HepG2 (cell line): ENCODE measurements around the gene HDAC10. TPM values are rescaled to one million over a fixed set of nuclear protein-coding genes. Genes with fewer than 3 reads are reported as not detected.

ENCODE experiments used
- ATAC-seq: fragments of 200-7000 bp; cut with Tn5 transposase; 3 replicates; pipeline ENCODE4 v1.9.1; 2020; ENCODE audit warnings: mild to moderate bottlenecking, moderate library complexity
- BruUV-seq: library from RNA; stranded (reverse); fragments of 400-500 nt; replicated peaks from 2 replicates; lab custom pipeline; 2021; lab: Mats Ljungman, UMichigan
- CTCF ChIA-PET: fragments of 300-600 bp; formaldehyde crosslinking; extraction: SDS; loops from one replicate; lab custom pipeline; 2021; ENCODE audit warnings: low total read pairs, inconsistent platforms, low intra/inter-chr PET ratio; lab: Yijun Ruan, JAX
- POLR2A ChIA-PET: fragments of 350-600 bp; sonication (Branson Sonifier 250); formaldehyde crosslinking; loops from one replicate; lab custom pipeline; 2020; ENCODE audit warnings: antibody characterized with exemption, inconsistent platforms; lab: Yijun Ruan, JAX
- DNase-seq: peaks from one replicate; pipeline ENCODE4 v3.0.0-alpha.2; 2015; ENCODE audit warnings: low spot score
- FAIRE-seq: peaks from 3 replicates; lab custom pipeline; 2011; peaks lifted over from hg19 to GRCh38; lab: Jason Lieb, UNC
- H2AFZ ChIP-seq: one replicate; pipeline ENCODE4 v1.6.1; 2011; ENCODE audit warnings: low read length, inconsistent platforms
- H3K27ac ChIP-seq: fragments of 300-600 bp; 3 replicates; pipeline ENCODE4 v1.8.0; 2011; ENCODE audit warnings: mixed run types, mild to moderate bottlenecking, mixed read lengths, low read length, inconsistent platforms; ENCODE audit not compliant: insufficient read depth; ENCODE audit errors: extremely low read length
- H3K27me3 ChIP-seq, 2 experiments: fragments of 200-600 bp in 1 of 2; 2 replicates in 1 of 2; 3 replicates in 1 of 2; pipeline versions ENCODE4 v1.6.0 to v1.8.0; 2011; ENCODE audit warnings: low read length in 2 of 2, mild to moderate bottlenecking in 2 of 2, moderate library complexity in 2 of 2, inconsistent platforms in 1 of 2; ENCODE audit not compliant: insufficient read depth in 2 of 2, control insufficient read depth in 1 of 2
- H3K36me3 ChIP-seq, 2 experiments: fragments of 200-600 bp in 1 of 2; replicated peaks in 1 of 2; 2 replicates in 1 of 2; 3 replicates in 1 of 2; pipeline versions ENCODE4 v1.5.1 to v1.8.0; 2011; ENCODE audit warnings: low read length in 2 of 2, inconsistent platforms in 1 of 2; ENCODE audit not compliant: insufficient read depth in 2 of 2, control insufficient read depth in 1 of 2
- H3K4me1 ChIP-seq: 2 replicates; pipeline ENCODE4 v1.5.1; 2012; ENCODE audit warnings: low read length, inconsistent platforms; ENCODE audit not compliant: insufficient read depth
- H3K4me2 ChIP-seq: 2 replicates; pipeline ENCODE4 v1.6.0; 2011; ENCODE audit warnings: low read depth, low read length, inconsistent platforms
- H3K4me3 ChIP-seq, 3 experiments: fragments of 200-600 bp in 1 of 3; sonication (generic), shearing (Covaris generic) in 1 of 3; replicated peaks in 1 of 3; 2 replicates each; pipeline ENCODE4 v1.5.1; 2011 to 2016; ENCODE audit warnings: low read length in 3 of 3, inconsistent platforms in 2 of 3, low read depth in 2 of 3, mild to moderate bottlenecking in 2 of 3, control low read depth in 1 of 3, mixed read lengths in 1 of 3; ENCODE audit not compliant: insufficient read depth in 1 of 3
- H3K79me2 ChIP-seq: one replicate; pipeline ENCODE4 v1.6.1; 2011; ENCODE audit warnings: low read length, inconsistent platforms; ENCODE audit not compliant: insufficient read depth
- H3K9ac ChIP-seq: 2 replicates; pipeline ENCODE4 v1.6.0; 2011; ENCODE audit warnings: mild to moderate bottlenecking, low read depth, low read length, inconsistent platforms; ENCODE audit not compliant: insufficient read depth
- H3K9me3 ChIP-seq: 2 replicates; pipeline ENCODE4 v1.5.1; 2012; ENCODE audit warnings: mild to moderate bottlenecking, low read length
- H4K20me1 ChIP-seq: 2 replicates; pipeline ENCODE4 v1.6.0; 2011; ENCODE audit warnings: inconsistent platforms, mild to moderate bottlenecking, low read length, moderate library complexity; ENCODE audit not compliant: insufficient read depth
- AGO2 ChIP-seq: fragments of 200-400 bp; formaldehyde crosslinking; optimal IDR thresholded peaks from 2 replicates; pipeline ENCODE3; 2017; ENCODE audit warnings: mild to moderate bottlenecking, low read depth, low read length, moderate library complexity
- KMT2B ChIP-seq: IDR thresholded peaks from 2 replicates; pipeline ENCODE4 v1.6.1; 2016; ENCODE audit warnings: missing genetic modification reagents, missing compliant biosample characterization
- NFIB ChIP-seq: sonication (generic); formaldehyde crosslinking; IDR thresholded peaks from 2 replicates; pipeline ENCODE4 v1.9.0; 2021; ENCODE audit warnings: missing genetic modification reagents, mild to moderate bottlenecking, borderline replicate concordance
- NRL ChIP-seq: sonication (generic); formaldehyde crosslinking; IDR thresholded peaks from 2 replicates; pipeline ENCODE4 v1.5.0; 2020; ENCODE audit warnings: missing genetic modification reagents, mild to moderate bottlenecking, moderate library complexity, borderline replicate concordance
- PCBP1 ChIP-seq: fragments of 200-400 bp; formaldehyde crosslinking; IDR thresholded peaks from 2 replicates; pipeline ENCODE4 v1.6.1; 2017; ENCODE audit warnings: mild to moderate bottlenecking, low read depth, low read length, borderline replicate concordance
- RBM22 ChIP-seq: fragments of 200-400 bp; formaldehyde crosslinking; optimal IDR thresholded peaks from 2 replicates; pipeline ENCODE3; 2017; ENCODE audit warnings: mild to moderate bottlenecking, low read length, moderate library complexity
- U2AF1 ChIP-seq: fragments of 200-400 bp; formaldehyde crosslinking; optimal IDR thresholded peaks from 2 replicates; pipeline ENCODE3; 2017; ENCODE audit warnings: mild to moderate bottlenecking, low read depth, low read length
- ZBTB7B ChIP-seq: sonication (generic); formaldehyde crosslinking; IDR thresholded peaks from 2 replicates; pipeline ENCODE4 v1.4.0; 2020; ENCODE audit warnings: missing genetic modification reagents
- ZFP37 ChIP-seq: sonication (generic); formaldehyde crosslinking; IDR thresholded peaks from 2 replicates; pipeline ENCODE4 v1.4.0; 2020; ENCODE audit warnings: missing genetic modification reagents, borderline replicate concordance
- ZNF180 ChIP-seq: sonication (generic); formaldehyde crosslinking; IDR thresholded peaks from 2 replicates; pipeline ENCODE4 v1.4.0; 2020; ENCODE audit warnings: low read depth, missing genetic modification reagents, borderline replicate concordance
- ZNF292 ChIP-seq: sonication (generic); formaldehyde crosslinking; IDR thresholded peaks from 2 replicates; pipeline ENCODE4 v1.8.1; 2022; ENCODE audit warnings: mild to moderate bottlenecking, low read depth, missing genetic modification reagents, borderline replicate concordance
- ZNF335 ChIP-seq: sonication (generic); formaldehyde crosslinking; IDR thresholded peaks from 2 replicates; pipeline ENCODE4 v1.4.0; 2020; ENCODE audit warnings: missing genetic modification reagents
- ZNF670 ChIP-seq: sonication (generic); formaldehyde crosslinking; IDR thresholded peaks from 2 replicates; pipeline ENCODE4 v1.8.0; 2022; ENCODE audit warnings: mild to moderate bottlenecking, missing genetic modification reagents, borderline replicate concordance
- WGBS: methylation state at CpG from one replicate; pipeline ENCODE4 v1.1.6; 2017; ENCODE audit warnings: low lambda C conversion rate; 5-methylcytosine and 5-hydroxymethylcytosine counted together
- in situ Hi-C: cut with HindIII; loops from 2 replicates; pipeline ENCODE4 v1.10.0; 2017; ENCODE audit warnings: low pct_unique_long_range_greater_than_20kb; ENCODE audit not compliant: extremely low pct_ligation_motif_present
- intact Hi-C: fragments of 100-400 bp; cut with micrococcal nuclease; formaldehyde crosslinking; loops from one replicate; pipeline ENCODE4 v1.10.0; 2022; ENCODE audit not compliant: unreplicated experiment
- polyA plus RNA-seq, 8 experiments: library from polyadenylated mRNA; depleted of rRNA in 3 of 8; stranded (reverse) in 7 of 8; unstranded in 1 of 8; fragments of >200 nt; fragmentation: Illumina TruSeq in 4 of 8; extraction: Trizol in 4 of 8; gene quantifications; 2 replicates each; pipeline versions ENCODE4 v1.2.1 to v1.2.3, GENCODE V29; 2011 to 2016; ENCODE audit warnings: low read depth in 4 of 8, missing spikeins in 1 of 8, mixed read lengths in 1 of 8; ENCODE audit not compliant: insufficient read depth in 1 of 8
- total RNA-seq, 5 experiments: library from RNA; depleted of rRNA; stranded (reverse); fragments of >200 nt; fragmentation: Illumina TruSeq; extraction: Trizol; gene quantifications; 2 replicates each; pipeline ENCODE4 v1.2.3, GENCODE V29; 2016; ENCODE audit warnings: low read depth in 1 of 5
- TF ChIP-seq, protein P1 (sequence below): IDR thresholded peaks from 2 replicates; pipeline ENCODE4 v1.6.1; 2016
- TF ChIP-seq, protein P2 (sequence below): sonication (generic); formaldehyde crosslinking; IDR thresholded peaks from one replicate; pipeline ENCODE4 v1.5.1; 2020; ENCODE audit warnings: mild to moderate bottlenecking, missing genetic modification reagents; ENCODE audit errors: not compliant biosample characterization

Gene HDAC10
- total and polyA plus RNA-seq, 2 of the 13 experiments (the other 11 are each of a cell fraction or from before 2014, with no cell fraction given) = 13.9 to 14.9 TPM

DNA sequence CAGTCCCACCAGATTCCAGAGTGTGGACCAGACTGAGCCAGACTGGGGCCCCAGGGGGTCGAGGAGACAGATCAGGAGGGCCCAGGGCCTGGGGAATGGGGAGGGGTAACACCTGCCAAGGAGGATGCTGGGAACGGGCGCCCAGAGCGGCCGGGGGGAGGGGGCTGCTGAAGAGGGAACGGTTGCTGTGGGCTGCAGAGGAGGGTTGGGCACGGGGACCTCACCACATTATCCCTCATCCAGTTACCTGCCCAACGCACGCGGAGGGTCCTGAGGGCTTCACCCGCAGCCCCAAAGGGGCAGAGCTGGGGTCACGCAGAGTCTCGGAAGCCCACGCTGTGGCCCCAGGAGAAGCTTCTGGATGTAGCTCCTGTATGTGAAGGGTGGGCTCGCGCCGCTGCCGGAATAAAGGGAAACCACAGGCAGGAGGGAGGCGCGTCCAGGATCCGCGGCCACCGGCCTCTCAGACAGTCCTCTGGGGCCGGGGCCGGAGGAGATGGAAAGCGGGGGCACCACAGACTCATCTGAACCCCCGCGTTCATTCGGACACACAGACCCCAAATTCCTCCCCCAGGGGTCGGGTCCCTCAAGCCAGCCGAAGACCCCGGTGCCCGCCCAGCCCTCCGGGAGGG, 51.1 kb downstream of the HDAC10 start:
- Histone ChIP-seq H3K9ac (peak overlapping the region; percentile 67), H3K27ac (peak overlapping the region; percentile 27), H3K9me3 (no peaks in the 10 kb centered on the region), H3K27me3 (no peaks in the 10 kb centered on the region), H2AFZ (no peak overlapping the region), H3K4me2 (peak overlapping the region; percentile 80), H3K4me3 (peak overlapping the region; percentile 70 to 91 (median 88); a peak in 5 of 6 replicates), H3K79me2 (peaks cover 14% of the 10 kb centered on the region), H3K36me3 (peaks cover 5 to 8% of the 10 kb centered on the region in 2 experiments; a peak in 3 of 5 replicates), H4K20me1 (peaks cover 11% of the 10 kb centered on the region), H3K4me1 (peaks cover 33% of the 10 kb centered on the region)
- BruUV-seq = no TSS peak
- 40% methylated on average over 18 of the region's 34 CpGs for WGBS
- FAIRE-seq = no peak
- in situ Hi-C loops = no loop called here
- CTCF ChIA-PET = no interaction called here
- intact Hi-C loops = no loop called here
- no peak for DNase-seq
- peak; percentile 36 for ATAC-seq
- POLR2A ChIA-PET = no interaction called here
- TF ChIP-seq ZNF180 = no peak
- no peak for TF ChIP-seq KMT2B (CRISPR knock-in tag)
- TF ChIP-seq ZNF335 (CRISPR knock-in tag) = no peak
- TF ChIP-seq, protein P1, sequence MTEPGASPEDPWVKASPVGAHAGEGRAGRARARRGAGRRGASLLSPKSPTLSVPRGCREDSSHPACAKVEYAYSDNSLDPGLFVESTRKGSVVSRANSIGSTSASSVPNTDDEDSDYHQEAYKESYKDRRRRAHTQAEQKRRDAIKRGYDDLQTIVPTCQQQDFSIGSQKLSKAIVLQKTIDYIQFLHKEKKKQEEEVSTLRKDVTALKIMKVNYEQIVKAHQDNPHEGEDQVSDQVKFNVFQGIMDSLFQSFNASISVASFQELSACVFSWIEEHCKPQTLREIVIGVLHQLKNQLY (CRISPR knock-in tag) = no peak
- TF ChIP-seq AGO2 = peak; percentile 89
- no peak for TF ChIP-seq ZNF670 (CRISPR knock-in tag)
- no peak for TF ChIP-seq NRL (CRISPR knock-in tag)
- TF ChIP-seq U2AF1 = no peak
- no peak; the same call in 1 of the 2 replicates for TF ChIP-seq ZBTB7B (CRISPR knock-in tag)
- 0 out of 2 replicates have a peak, but pooled peaks have one; percentile 29 for TF ChIP-seq PCBP1
- no peak for TF ChIP-seq ZFP37
- no peak for TF ChIP-seq NFIB
- peak; percentile 90 for TF ChIP-seq RBM22
- TF ChIP-seq ZNF292 = no peak
- TF ChIP-seq, protein P2, sequence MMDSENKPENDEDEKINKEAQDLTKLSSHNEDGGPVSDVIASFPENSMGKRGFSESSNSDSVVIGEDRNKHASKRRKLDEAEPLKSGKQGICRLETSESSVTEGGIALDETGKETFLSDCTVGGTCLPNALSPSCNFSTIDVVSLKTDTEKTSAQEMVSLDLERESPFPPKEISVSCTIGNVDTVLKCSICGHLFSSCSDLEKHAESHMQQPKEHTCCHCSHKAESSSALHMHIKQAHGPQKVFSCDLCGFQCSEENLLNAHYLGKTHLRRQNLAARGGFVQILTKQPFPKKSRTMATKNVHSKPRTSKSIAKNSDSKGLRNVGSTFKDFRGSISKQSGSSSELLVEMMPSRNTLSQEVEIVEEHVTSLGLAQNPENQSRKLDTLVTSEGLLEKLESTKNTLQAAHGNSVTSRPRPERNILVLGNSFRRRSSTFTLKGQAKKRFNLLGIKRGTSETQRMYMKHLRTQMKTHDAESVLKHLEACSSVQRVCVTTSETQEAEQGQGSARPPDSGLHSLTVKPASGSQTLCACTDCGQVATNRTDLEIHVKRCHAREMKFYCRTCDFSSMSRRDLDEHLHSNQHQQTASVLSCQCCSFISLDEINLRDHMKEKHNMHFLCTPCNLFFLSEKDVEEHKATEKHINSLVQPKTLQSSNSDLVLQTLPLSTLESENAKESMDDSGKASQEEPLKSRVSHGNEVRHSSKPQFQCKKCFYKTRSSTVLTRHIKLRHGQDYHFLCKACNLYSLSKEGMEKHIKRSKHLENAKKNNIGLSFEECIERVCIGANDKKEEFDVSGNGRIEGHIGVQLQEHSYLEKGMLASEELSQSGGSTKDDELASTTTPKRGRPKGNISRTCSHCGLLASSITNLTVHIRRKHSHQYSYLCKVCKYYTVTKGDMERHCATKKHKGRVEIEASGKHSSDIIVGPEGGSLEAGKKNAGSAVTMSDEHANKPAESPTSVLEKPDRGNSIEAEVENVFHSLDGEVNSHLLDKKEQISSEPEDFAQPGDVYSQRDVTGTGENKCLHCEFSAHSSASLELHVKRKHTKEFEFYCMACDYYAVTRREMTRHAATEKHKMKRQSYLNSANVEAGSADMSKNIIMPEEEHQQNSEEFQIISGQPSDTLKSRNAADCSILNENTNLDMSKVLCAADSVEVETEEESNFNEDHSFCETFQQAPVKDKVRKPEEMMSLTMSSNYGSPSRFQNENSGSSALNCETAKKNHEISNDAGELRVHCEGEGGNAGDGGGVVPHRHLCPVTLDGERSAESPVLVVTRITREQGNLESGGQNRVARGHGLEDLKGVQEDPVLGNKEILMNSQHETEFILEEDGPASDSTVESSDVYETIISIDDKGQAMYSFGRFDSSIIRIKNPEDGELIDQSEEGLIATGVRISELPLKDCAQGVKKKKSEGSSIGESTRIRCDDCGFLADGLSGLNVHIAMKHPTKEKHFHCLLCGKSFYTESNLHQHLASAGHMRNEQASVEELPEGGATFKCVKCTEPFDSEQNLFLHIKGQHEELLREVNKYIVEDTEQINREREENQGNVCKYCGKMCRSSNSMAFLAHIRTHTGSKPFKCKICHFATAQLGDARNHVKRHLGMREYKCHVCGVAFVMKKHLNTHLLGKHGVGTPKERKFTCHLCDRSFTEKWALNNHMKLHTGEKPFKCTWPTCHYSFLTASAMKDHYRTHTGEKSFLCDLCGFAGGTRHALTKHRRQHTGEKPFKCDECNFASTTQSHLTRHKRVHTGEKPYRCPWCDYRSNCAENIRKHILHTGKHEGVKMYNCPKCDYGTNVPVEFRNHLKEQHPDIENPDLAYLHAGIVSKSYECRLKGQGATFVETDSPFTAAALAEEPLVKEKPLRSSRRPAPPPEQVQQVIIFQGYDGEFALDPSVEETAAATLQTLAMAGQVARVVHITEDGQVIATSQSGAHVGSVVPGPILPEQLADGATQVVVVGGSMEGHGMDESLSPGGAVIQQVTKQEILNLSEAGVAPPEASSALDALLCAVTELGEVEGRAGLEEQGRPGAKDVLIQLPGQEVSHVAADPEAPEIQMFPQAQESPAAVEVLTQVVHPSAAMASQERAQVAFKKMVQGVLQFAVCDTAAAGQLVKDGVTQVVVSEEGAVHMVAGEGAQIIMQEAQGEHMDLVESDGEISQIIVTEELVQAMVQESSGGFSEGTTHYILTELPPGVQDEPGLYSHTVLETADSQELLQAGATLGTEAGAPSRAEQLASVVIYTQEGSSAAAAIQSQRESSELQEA (CRISPR knock-in tag) = no peak
